Glutamatergic neuron (in vitro differentiated cells): ENCODE data around the gene ESRP2. TPM values are rescaled to one million over a fixed set of nuclear protein-coding genes. Genes with fewer than 3 reads are reported as not detected.

Experiments used
- DNase-seq: peaks from one replicate; pipeline ENCODE4 v3.0.0; 2022
- H3K27ac Mint-ChIP-seq: one replicate; pipeline ENCODE4 v1.8.0; 2020; ENCODE audit warnings: mild to moderate bottlenecking, mixed read lengths, inconsistent platforms; ENCODE audit not compliant: unreplicated experiment
- H3K27me3 Mint-ChIP-seq: one replicate; pipeline ENCODE4 v1.8.0; 2020; ENCODE audit warnings: mild to moderate bottlenecking, moderate library complexity, mixed read lengths, inconsistent platforms; ENCODE audit not compliant: unreplicated experiment
- H3K36me3 Mint-ChIP-seq: one replicate; pipeline ENCODE4 v1.8.0; 2020; ENCODE audit warnings: mild to moderate bottlenecking, mixed read lengths, inconsistent platforms; ENCODE audit not compliant: unreplicated experiment
- H3K4me1 Mint-ChIP-seq: one replicate; pipeline ENCODE4 v1.8.0; 2020; ENCODE audit warnings: mild to moderate bottlenecking, low read depth, mixed read lengths, inconsistent platforms; ENCODE audit not compliant: unreplicated experiment
- H3K4me3 Mint-ChIP-seq: one replicate; pipeline ENCODE4 v1.8.0; 2020; ENCODE audit warnings: mild to moderate bottlenecking, mixed read lengths, inconsistent platforms; ENCODE audit not compliant: unreplicated experiment
- H3K9me3 Mint-ChIP-seq: one replicate; pipeline ENCODE4 v1.8.0; 2020; ENCODE audit warnings: mild to moderate bottlenecking, moderate library complexity, mixed read lengths, inconsistent platforms; ENCODE audit not compliant: unreplicated experiment
- total RNA-seq: library from RNA; stranded (reverse); fragmentation: NEBNext Ultra II Directional; extraction: Animal tissue kit (Norgen Biotek cat#: 25700); gene quantifications from one replicate; pipeline ENCODE4 v1.2.1, GENCODE V29; 2021; ENCODE audit not compliant: unreplicated experiment
- TF ChIP-seq, protein P1 (sequence below): fragments of 200-600 bp; sonication (generic); IDR thresholded peaks from one replicate; pipeline ENCODE4 v1.5.0; 2021; ENCODE audit not compliant: partially characterized antibody, unreplicated experiment

The ESRP2 gene
- total RNA-seq, 1 donor from 2014 or later: not detected

DNA sequence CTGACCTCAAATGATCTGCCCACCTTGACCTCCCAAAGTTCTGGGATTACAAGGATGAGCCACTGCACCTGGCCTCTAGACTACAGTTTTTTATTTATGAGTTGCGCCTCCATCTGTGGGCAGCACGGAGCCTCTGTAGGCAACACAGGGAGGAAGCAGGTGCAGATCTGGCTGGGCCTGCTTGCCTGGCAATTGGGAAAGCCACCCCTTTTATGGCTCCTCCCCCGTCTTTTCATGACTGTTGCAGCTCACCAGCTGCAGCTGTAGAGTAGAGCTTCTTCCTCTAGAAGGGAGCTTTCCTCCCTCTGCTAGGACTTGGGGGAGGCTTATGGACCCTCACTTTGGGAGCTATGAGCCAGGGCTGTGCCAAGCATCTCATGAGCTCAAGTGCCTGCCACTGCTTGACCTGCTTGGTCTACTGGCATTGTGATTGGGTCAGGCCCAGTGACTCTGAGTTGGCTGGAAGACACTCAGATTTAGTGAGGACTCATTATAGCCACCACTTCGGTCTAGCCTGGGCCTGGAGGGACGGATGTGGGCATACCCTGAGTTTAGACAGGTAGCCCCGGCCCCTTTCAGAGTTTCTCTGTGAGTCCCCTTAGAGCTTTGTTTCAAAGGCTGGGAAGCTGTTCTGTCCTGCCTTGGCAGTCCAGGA is 21.5 kb upstream of the ESRP2 start:
- Mint-ChIP-seq H3K4me3 (no peak overlapping the region), H3K27me3 (no peaks in the 10 kb centered on the region), H3K36me3 (no peaks in the 10 kb centered on the region), H3K9me3 (peaks cover 3% of the 10 kb centered on the region), H3K27ac (no peak overlapping the region), H3K4me1 (no peaks in the 10 kb centered on the region)
- no peak for DNase-seq
- TF ChIP-seq, protein P1, sequence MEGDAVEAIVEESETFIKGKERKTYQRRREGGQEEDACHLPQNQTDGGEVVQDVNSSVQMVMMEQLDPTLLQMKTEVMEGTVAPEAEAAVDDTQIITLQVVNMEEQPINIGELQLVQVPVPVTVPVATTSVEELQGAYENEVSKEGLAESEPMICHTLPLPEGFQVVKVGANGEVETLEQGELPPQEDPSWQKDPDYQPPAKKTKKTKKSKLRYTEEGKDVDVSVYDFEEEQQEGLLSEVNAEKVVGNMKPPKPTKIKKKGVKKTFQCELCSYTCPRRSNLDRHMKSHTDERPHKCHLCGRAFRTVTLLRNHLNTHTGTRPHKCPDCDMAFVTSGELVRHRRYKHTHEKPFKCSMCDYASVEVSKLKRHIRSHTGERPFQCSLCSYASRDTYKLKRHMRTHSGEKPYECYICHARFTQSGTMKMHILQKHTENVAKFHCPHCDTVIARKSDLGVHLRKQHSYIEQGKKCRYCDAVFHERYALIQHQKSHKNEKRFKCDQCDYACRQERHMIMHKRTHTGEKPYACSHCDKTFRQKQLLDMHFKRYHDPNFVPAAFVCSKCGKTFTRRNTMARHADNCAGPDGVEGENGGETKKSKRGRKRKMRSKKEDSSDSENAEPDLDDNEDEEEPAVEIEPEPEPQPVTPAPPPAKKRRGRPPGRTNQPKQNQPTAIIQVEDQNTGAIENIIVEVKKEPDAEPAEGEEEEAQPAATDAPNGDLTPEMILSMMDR: no peak

DNA sequence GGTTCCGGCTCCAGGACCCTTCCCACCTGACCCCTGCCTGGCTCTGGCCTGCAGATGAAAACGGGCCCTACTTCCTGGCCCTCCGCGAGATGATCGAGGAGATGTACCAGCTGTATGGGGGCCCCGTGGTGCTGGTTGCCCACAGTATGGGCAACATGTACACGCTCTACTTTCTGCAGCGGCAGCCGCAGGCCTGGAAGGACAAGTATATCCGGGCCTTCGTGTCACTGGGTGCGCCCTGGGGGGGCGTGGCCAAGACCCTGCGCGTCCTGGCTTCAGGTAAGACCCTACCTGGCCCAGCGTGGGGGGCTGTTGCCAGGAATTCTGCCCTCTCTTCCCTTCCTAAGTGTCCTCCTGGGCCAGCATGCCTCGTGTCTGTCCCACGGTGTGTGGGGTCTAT is 19.8 kb upstream of the ESRP2 start:
- TF ChIP-seq, protein P1: no peak
- Mint-ChIP-seq H3K4me3 (no peak overlapping the region), H3K27ac (no peak overlapping the region), H3K9me3 (no peaks in the 10 kb centered on the region), H3K36me3 (no peaks in the 10 kb centered on the region), H3K27me3 (peaks cover 1% of the 10 kb centered on the region), H3K4me1 (no peaks in the 10 kb centered on the region)
- no peak for DNase-seq

DNA sequence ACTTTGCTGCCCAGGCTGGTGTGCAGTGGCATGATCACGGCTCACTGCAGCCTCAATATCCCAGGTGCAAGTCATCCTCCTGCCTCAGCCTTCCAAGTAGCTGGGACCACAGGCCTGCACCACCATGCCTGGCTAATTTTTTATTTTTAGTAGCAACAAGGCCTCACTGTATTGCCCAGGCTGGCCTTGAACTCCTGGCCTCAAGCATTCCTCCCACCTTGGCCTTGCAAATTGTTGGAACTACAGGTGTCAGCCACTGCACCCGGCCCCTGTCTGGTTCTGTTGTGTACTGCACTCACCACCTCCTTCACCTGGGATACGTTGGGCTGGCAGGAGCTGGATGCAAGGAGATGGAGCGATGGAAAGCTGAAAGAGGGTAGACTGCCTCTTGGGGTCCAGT is 17.8 kb upstream of the ESRP2 start:
- no peaks in the 10 kb centered on the region for H3K36me3 Mint-ChIP-seq
- H3K4me3 Mint-ChIP-seq: no peak overlapping the region
- H3K9me3 Mint-ChIP-seq: no peaks in the 10 kb centered on the region
- no peaks in the 10 kb centered on the region for H3K4me1 Mint-ChIP-seq
- no peak for DNase-seq
- H3K27me3 Mint-ChIP-seq: peaks cover 2% of the 10 kb centered on the region
- no peak overlapping the region for H3K27ac Mint-ChIP-seq
- TF ChIP-seq, protein P1: no peak

DNA sequence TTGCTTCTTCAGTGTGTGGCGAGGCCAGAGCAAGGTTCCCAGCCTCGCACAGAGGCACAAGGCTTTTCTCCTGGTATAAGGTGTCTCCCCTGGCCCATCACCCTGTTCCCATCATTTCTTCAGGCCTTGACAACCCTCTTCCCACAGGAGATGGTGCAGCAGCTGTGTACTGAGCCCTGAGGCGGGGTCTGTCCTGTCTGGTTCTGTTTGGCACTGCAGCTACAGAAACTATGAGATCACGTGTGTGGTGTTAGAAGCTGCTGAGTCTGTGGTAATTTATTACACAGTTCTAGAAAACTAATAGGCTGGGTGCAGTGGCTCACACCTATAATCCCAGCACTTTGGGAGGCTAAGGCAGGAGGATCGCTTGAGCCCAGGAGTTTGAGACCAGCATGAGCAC is 16.5 kb upstream of the ESRP2 start:
- Mint-ChIP-seq H3K9me3 (no peaks in the 10 kb centered on the region), H3K27ac (no peak overlapping the region), H3K27me3 (peaks cover 2% of the 10 kb centered on the region), H3K4me1 (no peaks in the 10 kb centered on the region), H3K36me3 (no peaks in the 10 kb centered on the region), H3K4me3 (no peak overlapping the region)
- TF ChIP-seq, protein P1: no peak
- DNase-seq: no peak

DNA sequence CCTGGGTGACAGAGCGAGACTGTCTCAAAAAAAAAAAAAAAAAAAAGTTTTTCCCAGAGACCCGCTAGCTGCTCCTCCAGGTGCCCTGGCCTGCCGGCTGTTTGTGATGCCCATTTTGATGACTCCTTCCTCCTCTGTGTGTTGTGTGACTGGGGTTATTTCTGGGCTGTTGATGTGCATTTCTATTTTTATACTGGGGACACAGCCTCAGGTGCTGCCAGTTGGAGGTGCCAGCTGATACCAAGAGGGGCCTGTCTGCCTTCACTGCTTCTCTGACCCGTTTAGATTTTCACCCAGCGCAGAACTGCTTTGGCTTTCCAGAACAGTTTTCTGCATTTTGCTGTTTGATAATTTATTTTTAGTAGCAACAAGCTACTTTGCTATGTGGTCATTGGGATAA is 15.9 kb upstream of the ESRP2 start:
- no peaks in the 10 kb centered on the region for H3K9me3 Mint-ChIP-seq

More for the DNA sequence above, 15.9 kb upstream of the ESRP2 start:
- no peaks in the 10 kb centered on the region for H3K4me1 Mint-ChIP-seq
- DNase-seq: no peak
- H3K27me3 Mint-ChIP-seq: peaks cover 2% of the 10 kb centered on the region
- H3K4me3 Mint-ChIP-seq: no peak overlapping the region
- no peak overlapping the region for H3K27ac Mint-ChIP-seq
- no peaks in the 10 kb centered on the region for H3K36me3 Mint-ChIP-seq
- TF ChIP-seq, protein P1: no peak
